Measurements from ENCODE around the gene CA14. TPM values are rescaled to one million over a fixed set of nuclear protein-coding genes. Genes with fewer than 3 reads are reported as not detected.
A peak's percentile ranks its signal among the peaks of the same experiment; 100 is the strongest.

Gene CA14
- total RNA-seq, 1 experiment from 2014 or later = not detected

- H3K36me3 ChIP-seq (ENCODE audit: control insufficient read depth, insufficient read depth, low read length) = peaks cover 15% of the 10 kb centered on the region
- TF ChIP-seq POLR2AphosphoS5 (IDR thresholded peaks at IDR 0.05; ENCODE audit: low read depth, low read length) = peak; percentile 67
- no peak for TF ChIP-seq CTCF (IDR thresholded peaks at IDR 0.05)
- TF ChIP-seq SIN3A (IDR thresholded peaks at IDR 0.05; ENCODE audit: borderline replicate concordance, insufficient read depth, low read depth, low read length) = peak; percentile 83; the same call in 1 of the 2 replicates
- peak within 1 kb of the TSS; percentile 95 to 100 for H3K4me3 ChIP-seq (ENCODE audit: low read depth in 2 of 2, low read length in 2 of 2)
- intact Hi-C loops (cut with micrococcal nuclease; ENCODE audit: unreplicated experiment) = no loop called here
- in situ Hi-C loops (cut with HindIII; ENCODE audit: low pct_unique_long_range_greater_than_20kb, low sequenced_read_pairs) = no loop called here
- DNase-seq (ENCODE audit: low read depth, low spot score) (peak; percentile 82), ATAC-seq (peak; percentile 100)
- POLR2A ChIA-PET = interaction anchor here (0.6 kb wide), 1 partner anchor 12 kb away, joined by 3 read pairs; no protein-coding TSS in a partner anchor
- H3K9me3 ChIP-seq (ENCODE audit: control insufficient read depth, insufficient read depth, low read depth, low read length) = no peaks in the 10 kb centered on the region
- H3K27me3 ChIP-seq (ENCODE audit: control insufficient read depth, insufficient read depth, low read length) = no peaks in the 10 kb centered on the region
- CTCF ChIA-PET = interaction anchor here (0.6 to 1.4 kb wide), 2 partner anchors 12 kb away, joined by 3 to 4 read pairs; partner anchors contain the start of gene CA14
- peaks cover 5% of the 10 kb centered on the region for H3K4me1 ChIP-seq (ENCODE audit: control insufficient read depth, insufficient read depth, low read length)
- peak within 1 kb of the TSS; percentile 96 for H3K27ac ChIP-seq (ENCODE audit: low read length)
- no TSS peak for BruUV-seq (replicated peaks)
These were observed 11.3 kb downstream of the CA14 start, which contains the start of gene APH1A for GRCh38 chr1:150268705-150269403. APH1A (minus strand) TSS chr1:150269016; CDS start chr1:150268810, 206 bp downstream.

- ChIA-PET POLR2A (no interaction called here), CTCF (interaction anchor here (0.6 to 1.4 kb wide), 2 partner anchors 12 kb away, joined by 3 to 4 read pairs; partner anchors contain the start of gene CA14)
- Histone ChIP-seq H3K4me3 (ENCODE audit: low read depth in 2 of 2, low read length in 2 of 2) (peak overlapping the region; percentile 95 to 100), H3K27ac (ENCODE audit: low read length) (peak overlapping the region; percentile 96), H3K4me1 (ENCODE audit: control insufficient read depth, insufficient read depth, low read length) (peaks cover 5% of the 10 kb centered on the region), H3K27me3 (ENCODE audit: control insufficient read depth, insufficient read depth, low read length) (no peaks in the 10 kb centered on the region), H3K9me3 (ENCODE audit: control insufficient read depth, insufficient read depth, low read depth, low read length) (no peaks in the 10 kb centered on the region), H3K36me3 (ENCODE audit: control insufficient read depth, insufficient read depth, low read length) (peaks cover 15% of the 10 kb centered on the region; the same call in 1 of the 2 replicates)
- DNase-seq (ENCODE audit: low read depth, low spot score) (no peak), ATAC-seq (no peak)
- in situ Hi-C loops (cut with HindIII; ENCODE audit: low pct_unique_long_range_greater_than_20kb, low sequenced_read_pairs) = no loop called here
- no peak for TF ChIP-seq REST (IDR thresholded peaks at IDR 0.05; ENCODE audit: insufficient read depth in 1 of 2, low read depth in 2 of 2, low read length in 1 of 2)
- TF ChIP-seq TCF7L2 (IDR thresholded peaks at IDR 0.05; ENCODE audit: low read depth, low read length) = no peak
- TF ChIP-seq POLR2AphosphoS5 (IDR thresholded peaks at IDR 0.05; ENCODE audit: low read depth, low read length) = no peak
- no peak for TF ChIP-seq CTCF (IDR thresholded peaks at IDR 0.05)
- no peak for TF ChIP-seq SIN3A (IDR thresholded peaks at IDR 0.05; ENCODE audit: borderline replicate concordance, insufficient read depth, low read depth, low read length)
- intact Hi-C loops (cut with micrococcal nuclease; ENCODE audit: unreplicated experiment) = no loop called here
- TSS peak; percentile 90 for BruUV-seq (replicated peaks)
These were observed 11.9 kb downstream of the CA14 start for GRCh38 chr1:150269451-150269850.

Data from Panc1 (cell line).